Activated CD4-positive, alpha-beta T cell treated with anti-CD3 and anti-CD28 coated beads, Interleukin-2, amount 50 U/mL, for 48 hours (primary cell): ENCODE measurements around the gene ZDHHC14.
"Not testable (repeated sequence)": the region's sequence is repeated elsewhere in the genome, so short reads cannot be mapped to it uniquely, and the experiment has no call there.

ENCODE experiments used
- DNase-seq, 2 experiments: peaks; one replicate each; pipeline ENCODE4 v3.0.0-alpha.2; 2020

ZDHHC14 gene

DNA sequence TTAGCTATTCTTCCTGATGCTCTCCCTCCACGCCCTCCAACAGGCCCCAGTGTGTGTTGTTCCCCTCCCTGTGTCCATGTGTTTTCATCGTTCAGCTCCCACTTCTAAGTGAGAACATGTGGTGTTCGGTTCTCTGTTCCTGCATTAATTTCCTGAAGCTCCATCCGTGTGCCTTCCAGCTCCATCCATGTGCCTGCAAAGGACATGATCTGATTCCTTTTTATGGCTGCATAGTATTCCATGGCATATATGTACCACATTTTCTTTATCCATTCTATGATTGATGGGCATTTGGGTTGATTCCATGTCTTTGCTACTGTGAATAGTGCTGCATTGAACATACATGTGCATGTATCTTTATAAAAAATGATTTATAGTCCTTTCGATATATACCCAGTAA lies 27.4 kb downstream of the ZDHHC14 start:
- DNase-seq: not testable (repeated sequence)

DNA sequence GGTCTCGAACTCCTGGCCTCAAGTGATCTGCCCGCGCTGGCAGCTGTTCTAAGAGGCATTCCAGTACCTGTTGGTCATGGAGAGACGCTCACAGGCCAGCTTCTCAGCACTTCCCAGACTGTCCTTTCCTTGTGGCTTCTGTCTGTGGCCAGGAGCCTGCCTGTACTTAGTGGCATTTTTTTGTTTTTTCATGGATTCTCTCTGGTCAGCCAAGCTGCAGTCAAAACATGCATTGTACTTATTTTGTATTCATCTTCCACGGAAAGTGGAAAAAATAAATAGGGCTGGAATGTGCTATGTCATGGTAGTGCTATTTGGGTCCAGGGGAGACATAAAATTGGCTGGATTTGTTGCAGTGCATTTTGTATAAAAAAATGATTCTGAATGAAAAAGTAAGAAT lies 29.1 kb downstream of the ZDHHC14 start:
- no peak for DNase-seq

DNA sequence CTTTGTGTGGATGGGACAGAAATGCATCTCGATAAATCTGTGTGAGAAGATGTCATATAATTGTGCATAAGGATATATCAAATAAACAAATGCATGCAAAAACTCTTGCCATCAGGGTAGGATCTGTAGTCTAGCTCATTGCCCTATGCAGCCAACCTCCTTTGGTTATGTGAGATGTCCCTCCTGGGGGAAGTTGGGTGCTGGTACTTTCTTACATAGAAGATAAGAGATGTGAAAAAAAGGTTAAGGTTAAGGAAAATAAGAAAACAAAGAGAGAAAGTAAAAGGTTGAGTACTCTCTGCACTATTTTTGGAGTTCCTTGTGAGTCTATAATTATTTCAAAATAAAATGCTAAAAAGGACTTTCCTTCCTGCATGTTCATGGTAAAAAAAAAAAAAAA lies 30.4 kb downstream of the ZDHHC14 start:
- no peak for DNase-seq

GRCh38 chr6:157412791-157413190 lies 31.8 kb downstream of the ZDHHC14 start:
- no peak for DNase-seq

DNA sequence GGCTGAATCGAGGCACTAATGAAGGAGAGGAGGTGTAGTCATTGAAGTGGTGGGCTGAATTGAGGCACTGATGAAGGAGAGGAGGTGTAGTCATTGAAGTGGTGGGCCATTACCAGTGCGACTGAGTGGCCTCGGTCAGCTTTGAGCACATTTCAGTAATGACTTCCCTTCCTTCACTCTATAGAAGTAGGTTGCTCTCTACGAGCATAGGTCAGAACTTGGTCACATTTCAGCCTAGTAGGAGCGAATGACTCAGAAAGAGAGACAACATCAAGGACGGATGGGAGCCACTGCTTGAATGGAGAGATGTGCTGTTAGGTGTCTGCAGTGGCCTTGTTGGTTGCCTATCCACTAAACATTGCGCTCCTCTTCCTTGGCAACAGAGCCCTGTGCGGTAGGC lies 39.5 kb downstream of the ZDHHC14 start:
- no peak for DNase-seq

- no peak for DNase-seq
Measured at GRCh38 chr6:157424491-157425020, 43.6 kb downstream of the ZDHHC14 start.

GRCh38 chr6:157427969-157428368 lies 47.0 kb downstream of the ZDHHC14 start:
- DNase-seq: no peak

DNA sequence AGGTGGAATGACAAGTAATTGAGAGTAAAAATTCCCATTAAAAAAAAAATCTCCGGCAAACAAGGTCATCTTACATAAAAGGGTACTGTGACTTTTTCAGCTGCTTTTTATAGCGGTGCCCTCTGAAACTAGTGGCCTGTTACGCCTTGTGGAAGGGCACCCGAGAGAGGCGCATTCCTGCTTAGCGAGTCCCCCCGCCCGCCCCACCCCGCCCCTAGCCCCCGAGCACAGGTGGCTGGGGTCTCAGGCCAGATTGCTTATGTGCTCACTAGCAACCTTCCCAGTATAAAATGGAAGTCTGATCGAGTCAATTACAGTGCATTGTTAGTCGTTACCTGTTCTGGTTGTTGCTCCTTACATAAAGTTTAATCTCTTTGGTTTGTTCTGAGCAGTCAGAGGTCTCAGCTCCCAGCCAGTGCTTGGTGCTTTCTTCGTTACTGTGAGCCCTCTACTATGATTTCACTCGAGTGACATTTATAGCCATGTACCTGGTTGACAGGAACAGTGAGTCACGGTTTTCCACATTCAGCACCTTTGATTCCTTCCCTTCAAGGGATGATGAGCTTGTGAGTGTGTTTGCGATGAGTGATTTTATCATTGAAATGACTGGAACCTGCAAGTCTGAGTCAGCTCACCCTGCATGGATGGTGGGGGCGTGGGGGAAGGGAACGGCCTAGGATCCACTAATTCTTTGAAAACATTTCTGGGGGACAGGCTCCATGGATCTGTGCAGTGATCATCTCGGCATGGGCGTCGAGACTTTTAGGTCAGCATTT lies 47.6 kb downstream of the ZDHHC14 start:
- peak; percentile 82 to 87 for DNase-seq

- no peak for DNase-seq
Measured at GRCh38 chr6:157429248-157429647, 48.3 kb downstream of the ZDHHC14 start.

- no peak for DNase-seq
Measured at GRCh38 chr6:157430834-157431233, 49.8 kb downstream of the ZDHHC14 start.

DNA sequence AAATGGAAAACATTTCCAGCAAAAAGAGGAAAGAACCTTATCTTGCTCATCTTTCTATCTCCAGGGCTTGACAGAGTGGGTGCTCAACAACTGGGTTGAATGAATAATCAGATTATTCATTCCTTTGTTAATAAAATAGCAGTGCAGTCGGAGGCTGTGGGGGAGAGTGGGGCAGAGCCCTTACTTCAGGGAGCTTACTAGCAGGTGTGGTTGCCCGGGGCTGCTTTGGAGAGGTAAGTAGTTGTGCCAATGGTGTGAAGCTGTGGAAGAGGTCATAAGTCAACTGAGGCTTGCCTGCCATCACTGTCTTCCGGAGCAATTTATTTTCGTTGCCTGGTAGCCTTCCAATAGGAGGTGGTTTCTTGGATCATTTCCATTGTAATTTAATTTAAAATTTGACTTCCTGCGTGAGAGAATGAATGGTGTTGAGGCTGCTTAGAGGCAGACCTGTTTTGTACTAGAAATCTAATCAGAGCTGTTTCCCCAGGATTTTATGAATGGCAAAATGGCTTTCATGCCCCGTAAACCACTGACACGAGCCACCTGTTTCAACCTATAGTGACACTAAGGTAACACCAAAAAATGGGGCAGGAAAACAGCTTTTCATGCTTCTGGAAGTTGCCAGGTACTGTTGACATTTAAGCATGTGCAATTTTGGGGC lies 51.4 kb downstream of the ZDHHC14 start:
- no peak for DNase-seq

GRCh38 chr6:157432892-157433265 lies 51.9 kb downstream of the ZDHHC14 start:
- no peak for DNase-seq

- DNase-seq: no peak
Measured at GRCh38 chr6:157433678-157434081, 52.7 kb downstream of the ZDHHC14 start.

- no peak for DNase-seq
Measured at GRCh38 chr6:157434349-157435033, 53.5 kb downstream of the ZDHHC14 start.

GRCh38 chr6:157436219-157436943 lies 55.4 kb downstream of the ZDHHC14 start:
- no peak for DNase-seq

DNA sequence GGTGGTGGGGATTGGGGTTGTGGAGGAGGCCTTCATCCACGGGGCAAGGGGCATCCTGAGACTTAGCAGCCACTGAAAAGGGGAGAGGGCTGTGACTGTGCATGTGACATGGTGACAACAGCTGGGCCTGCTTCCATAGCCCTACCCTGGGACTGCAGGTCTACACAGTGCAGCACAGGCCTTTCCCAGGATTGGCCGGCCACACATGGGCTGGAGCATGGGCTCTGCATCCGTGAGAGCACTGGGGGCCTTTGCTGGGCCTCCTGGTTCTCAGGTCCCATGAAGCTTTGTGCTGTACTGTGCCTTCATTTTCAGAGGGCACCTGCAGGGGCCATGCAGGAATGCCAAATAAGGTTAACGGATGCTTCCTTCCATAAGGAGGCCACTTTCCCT lies 56.0 kb downstream of the ZDHHC14 start:
- no peak for DNase-seq

DNA sequence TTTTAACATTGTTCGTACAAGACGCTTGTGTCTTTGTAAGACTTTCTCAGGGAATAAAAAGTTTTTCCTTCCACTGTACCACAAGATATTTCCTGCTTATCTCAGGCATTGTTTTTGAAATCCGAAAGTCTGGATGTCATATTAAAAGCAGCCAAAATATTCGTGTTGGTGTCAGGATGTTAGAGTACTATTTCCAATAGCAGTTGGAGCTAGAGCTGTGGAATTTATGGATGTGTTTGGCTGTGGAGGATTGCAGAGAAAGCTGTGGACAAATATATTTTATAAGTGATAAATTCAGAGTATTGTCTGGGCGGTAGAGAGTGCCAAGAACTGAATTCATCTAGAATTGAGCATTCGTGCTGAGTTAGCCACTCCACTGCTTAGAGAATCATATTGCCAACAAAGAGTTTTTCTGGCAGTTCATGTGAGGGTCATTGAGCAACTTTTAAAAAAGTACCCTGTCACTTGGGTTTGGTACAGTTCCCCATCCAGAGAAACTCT lies 57.7 kb downstream of the ZDHHC14 start:
- no peak for DNase-seq

GRCh38 chr6:157440171-157440570 lies 59.2 kb downstream of the ZDHHC14 start:
- DNase-seq: no peak

DNA sequence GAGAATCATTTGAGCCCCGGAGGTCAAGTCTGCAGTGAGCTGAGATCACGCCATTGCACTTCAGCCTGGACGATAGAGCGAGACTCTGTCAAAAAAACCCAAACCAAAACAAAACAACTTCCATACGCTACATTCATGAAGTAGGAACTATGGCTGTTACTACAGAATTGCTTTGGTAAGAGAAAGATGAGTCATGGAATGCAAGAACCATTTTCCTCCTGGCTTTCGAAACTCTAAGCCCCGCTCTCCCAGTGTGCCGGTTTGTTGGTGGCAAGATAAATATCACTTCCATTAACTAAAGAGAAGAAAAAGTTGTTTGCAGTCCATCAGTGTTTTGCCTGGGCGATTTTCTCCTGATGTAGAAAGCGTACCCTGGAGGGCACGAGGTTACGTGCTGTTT lies 61.3 kb downstream of the ZDHHC14 start:
- no peak for DNase-seq

GRCh38 chr6:157443066-157443800 lies 62.2 kb downstream of the ZDHHC14 start:
- DNase-seq: peak in 1 of 2 experiments; percentile 35

DNA sequence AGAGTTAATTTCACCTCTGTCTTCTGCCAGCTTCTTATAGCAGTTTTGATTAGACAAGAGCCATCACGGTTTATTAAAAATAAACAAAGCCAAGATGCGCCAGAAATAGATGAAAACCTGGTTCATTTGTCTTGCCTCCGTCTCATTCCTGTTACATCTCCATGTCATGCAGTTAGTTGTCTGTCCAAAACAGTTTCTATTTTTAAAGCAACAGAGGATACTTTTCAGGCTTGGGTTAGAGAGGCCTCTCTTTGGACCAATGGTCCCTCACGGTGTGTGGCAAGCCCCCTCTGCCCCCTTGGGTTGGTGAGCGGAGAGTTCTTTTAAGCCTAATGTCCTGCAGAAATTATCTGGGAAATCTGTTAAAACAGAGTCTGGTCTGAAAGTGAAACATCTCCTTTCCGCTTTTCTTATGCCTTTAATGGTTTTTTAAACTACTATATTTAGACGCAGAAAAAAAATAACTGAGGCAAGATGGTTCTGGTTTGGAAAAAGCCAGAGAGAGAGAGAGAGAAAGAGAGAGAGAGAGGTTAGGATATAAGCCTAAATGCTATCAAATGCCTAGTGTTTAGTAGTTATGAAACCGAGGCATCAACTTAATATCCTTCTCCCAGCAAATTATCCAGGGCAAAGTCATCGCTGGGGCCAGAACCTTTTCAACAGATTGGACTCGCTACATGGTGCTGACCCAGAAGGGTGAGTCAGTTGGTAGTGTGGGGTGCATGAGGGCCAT lies 64.5 kb downstream of the ZDHHC14 start:
- no peak for DNase-seq
